CD14-positive monocyte (primary cell): Measurements from ENCODE around the gene NPL. TPM values are rescaled to one million over a fixed set of nuclear protein-coding genes. Genes with fewer than 3 reads are reported as not detected.

Experiments used
- DNase-seq, 3 donors: peaks; one replicate each; pipeline ENCODE4 v3.0.0-alpha.2; 2011 to 2022
- H2AFZ ChIP-seq: 2 replicates; pipeline ENCODE4 v1.6.0; 2012; ENCODE audit warnings: mild to moderate bottlenecking, low read depth, low read length, inconsistent platforms; ENCODE audit not compliant: insufficient read depth, poor library complexity, severe bottlenecking
- H3K27ac ChIP-seq, 2 donors: 1 replicate in 1 of 2; 2 replicates in 1 of 2; pipeline ENCODE4 v1.5.1; 2012 to 2013; ENCODE audit warnings: low read length in 2 of 2, control low read depth in 1 of 2, inconsistent platforms in 1 of 2, low read depth in 1 of 2, mild to moderate bottlenecking in 1 of 2
- H3K27me3 ChIP-seq, 2 donors: one replicate each; pipeline versions ENCODE4 v1.6.0 to v1.6.1; 2011 to 2013; ENCODE audit warnings: low read length in 2 of 2; ENCODE audit not compliant: control insufficient read depth in 2 of 2, insufficient read depth in 2 of 2
- H3K36me3 ChIP-seq, 2 donors: replicated peaks in 1 of 2; 1 replicate in 1 of 2; 2 replicates in 1 of 2; pipeline versions ENCODE4 v1.5.1 to v1.6.1; 2012 to 2013; ENCODE audit warnings: low read length in 2 of 2, control low read depth in 1 of 2, inconsistent platforms in 1 of 2, mild to moderate bottlenecking in 1 of 2; ENCODE audit not compliant: insufficient read depth in 2 of 2, control insufficient read depth in 1 of 2
- H3K4me1 ChIP-seq, 2 donors: 1 replicate in 1 of 2; 2 replicates in 1 of 2; pipeline versions ENCODE4 v1.5.1 to v1.6.1; 2012 to 2013; ENCODE audit warnings: low read length in 2 of 2, control low read depth in 1 of 2, inconsistent platforms in 1 of 2, mild to moderate bottlenecking in 1 of 2, moderate library complexity in 1 of 2; ENCODE audit not compliant: insufficient read depth in 2 of 2, control insufficient read depth in 1 of 2
- H3K4me2 ChIP-seq: replicated peaks from 2 replicates; pipeline ENCODE3; 2012; ENCODE audit warnings: low read length, moderate library complexity, mild to moderate bottlenecking; ENCODE audit not compliant: poor library complexity, severe bottlenecking; ENCODE audit errors: extremely low read depth
- H3K4me3 ChIP-seq, 3 experiments: fragments of 200-600 bp in 1 of 3; sonication (generic) in 1 of 3; replicated peaks in 1 of 3; 1 replicate in 2 of 3; 2 replicates in 1 of 3; pipeline ENCODE4 v1.5.1; 2011 to 2013; ENCODE audit warnings: low read length in 3 of 3, mild to moderate bottlenecking in 3 of 3, control low read depth in 2 of 3, low read depth in 2 of 3, inconsistent platforms in 1 of 3, moderate library complexity in 1 of 3
- H3K79me2 ChIP-seq: 2 replicates; pipeline ENCODE4 v1.6.0; 2012; ENCODE audit warnings: mild to moderate bottlenecking, control low read depth, inconsistent platforms, low read length, moderate library complexity; ENCODE audit not compliant: insufficient read depth
- H3K9ac ChIP-seq: 2 replicates; pipeline ENCODE4 v1.6.0; 2017; ENCODE audit warnings: low read length, mild to moderate bottlenecking; ENCODE audit not compliant: insufficient read depth, poor library complexity, severe bottlenecking
- H3K9me3 ChIP-seq, 2 donors: replicated peaks in 1 of 2; 1 replicate in 1 of 2; 2 replicates in 1 of 2; pipeline versions ENCODE4 v1.5.1 to v1.6.1; 2012 to 2013; ENCODE audit warnings: low read length in 2 of 2, control low read depth in 1 of 2; ENCODE audit not compliant: control insufficient read depth in 1 of 2, insufficient read depth in 1 of 2
- H4K20me1 ChIP-seq: 2 replicates; pipeline ENCODE4 v1.6.0; 2012; ENCODE audit warnings: mild to moderate bottlenecking, low read length, control low read depth, moderate library complexity; ENCODE audit not compliant: insufficient read depth
- H3K27ac Mint-ChIP-seq, 7 donors: one replicate each; pipeline ENCODE4 v1.8.0; 2020; ENCODE audit warnings: mild to moderate bottlenecking in 7 of 7, mixed read lengths in 7 of 7, moderate library complexity in 6 of 7, inconsistent platforms in 2 of 7
- H3K27me3 Mint-ChIP-seq, 3 donors: one replicate each; pipeline ENCODE4 v1.8.0; 2021 to 2022; ENCODE audit warnings: low read depth in 3 of 3, mild to moderate bottlenecking in 3 of 3, mixed read lengths in 3 of 3, moderate library complexity in 3 of 3, inconsistent platforms in 1 of 3
- H3K36me3 Mint-ChIP-seq, 2 donors: one replicate each; pipeline ENCODE4 v1.8.0; 2020; ENCODE audit warnings: mixed read lengths in 2 of 2, inconsistent platforms in 1 of 2, mild to moderate bottlenecking in 1 of 2
- H3K4me1 Mint-ChIP-seq: one replicate; pipeline ENCODE4 v1.8.0; 2020; ENCODE audit warnings: mild to moderate bottlenecking, mixed read lengths
- H3K4me3 Mint-ChIP-seq, 2 donors: one replicate each; pipeline ENCODE4 v1.8.0; 2020; ENCODE audit warnings: mild to moderate bottlenecking in 2 of 2, mixed read lengths in 2 of 2, moderate library complexity in 1 of 2
- H3K9me3 Mint-ChIP-seq, 7 donors: one replicate each; pipeline ENCODE4 v1.8.0; 2020 to 2022; ENCODE audit warnings: mixed read lengths in 7 of 7, mild to moderate bottlenecking in 6 of 7, moderate library complexity in 6 of 7, inconsistent platforms in 2 of 7
- WGBS: methylation state at CpG from one replicate; pipeline ENCODE4 v1.1.5; 2013; ENCODE audit warnings: missing lambda C conversion rate; ENCODE audit not compliant: insufficient coverage; 5-methylcytosine and 5-hydroxymethylcytosine counted together
- intact Hi-C, 2 donors: fragments of 100-400 bp; cut with micrococcal nuclease; formaldehyde crosslinking; loops; one replicate each; pipeline versions ENCODE4 v1.15.0 to v1.15.1; 2023
- polyA plus RNA-seq, 3 donors: library from polyadenylated mRNA; depleted of rRNA in 1 of 3; unstranded in 2 of 3; stranded (reverse) in 1 of 3; fragments of 300-500 nt in 2 of 3; fragments of >200 nt in 1 of 3; fragmentation: Illumina TruSeq in 2 of 3; gene quantifications; 1 replicate in 2 of 3; 2 replicates in 1 of 3; pipeline ENCODE4 v1.2.3, GENCODE V29; 2012 to 2021
- TF ChIP-seq, protein P1 (sequence below): fragments of 200-600 bp; IDR thresholded peaks from one replicate; pipeline ENCODE4 v1.8.0; 2022; ENCODE audit warnings: antibody characterized with exemption, mild to moderate bottlenecking

Gene NPL
- polyA plus RNA-seq, 3 donors: 56.6 to 127 (median 127) TPM

DNA sequence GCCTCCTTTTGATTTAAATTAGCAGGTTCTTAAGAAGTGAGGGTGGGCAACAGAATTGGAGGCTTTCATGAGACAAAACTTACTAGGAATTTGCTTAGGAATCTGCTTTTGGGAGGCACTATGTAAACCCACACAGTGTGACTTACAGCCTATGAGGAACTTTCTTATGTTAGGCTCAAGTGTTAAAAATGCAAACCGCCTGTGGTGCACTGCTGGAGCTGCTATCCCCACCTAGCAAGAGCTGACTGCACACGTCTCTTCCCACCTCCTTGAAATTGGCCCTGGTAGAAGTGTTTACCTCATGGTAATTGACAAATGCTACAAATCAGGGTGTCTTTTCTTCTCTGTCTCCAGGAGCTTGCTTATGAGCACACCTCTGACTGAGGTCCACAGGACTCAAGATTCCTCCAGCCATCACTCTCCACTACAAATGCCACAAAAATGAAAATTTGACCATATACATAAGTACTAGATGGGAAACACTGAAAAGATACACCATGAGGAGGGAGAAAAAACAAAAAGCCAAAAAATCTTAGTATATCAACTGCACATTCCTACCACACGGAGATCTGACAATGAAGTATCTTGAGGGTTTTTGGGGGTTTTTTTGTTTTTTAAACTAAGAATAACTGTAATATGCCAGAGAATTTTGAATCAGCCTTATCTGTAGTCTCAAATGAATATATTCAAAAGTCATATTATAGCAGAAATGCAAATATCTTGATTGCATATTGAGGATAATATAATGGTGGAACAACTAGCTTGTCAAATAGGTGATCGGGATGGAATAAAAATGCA, 18.2 kb upstream of the NPL start:
- Histone ChIP-seq H3K9ac (no peak overlapping the region), H3K36me3 (no peaks in the 10 kb centered on the region), H3K9me3 (no peaks in the 10 kb centered on the region), H3K4me3 (no peak overlapping the region), H3K27ac (no peak overlapping the region), H2AFZ (no peak overlapping the region), H3K4me2 (no peak overlapping the region), H3K27me3 (peaks cover 0 to 2% of the 10 kb centered on the region in 2 donors), H4K20me1 (no peaks in the 10 kb centered on the region), H3K4me1 (no peaks in the 10 kb centered on the region), H3K79me2 (no peaks in the 10 kb centered on the region)
- Mint-ChIP-seq H3K27ac (no peak overlapping the region), H3K27me3 (peaks cover 7 to 22% (median 9%) of the 10 kb centered on the region in 3 donors), H3K4me3 (no peak overlapping the region), H3K4me1 (peaks cover 2% of the 10 kb centered on the region), H3K9me3 (peaks cover 0 to 5% (median 0%) of the 10 kb centered on the region in 7 donors), H3K36me3 (no peaks in the 10 kb centered on the region)
- TF ChIP-seq, protein P1, sequence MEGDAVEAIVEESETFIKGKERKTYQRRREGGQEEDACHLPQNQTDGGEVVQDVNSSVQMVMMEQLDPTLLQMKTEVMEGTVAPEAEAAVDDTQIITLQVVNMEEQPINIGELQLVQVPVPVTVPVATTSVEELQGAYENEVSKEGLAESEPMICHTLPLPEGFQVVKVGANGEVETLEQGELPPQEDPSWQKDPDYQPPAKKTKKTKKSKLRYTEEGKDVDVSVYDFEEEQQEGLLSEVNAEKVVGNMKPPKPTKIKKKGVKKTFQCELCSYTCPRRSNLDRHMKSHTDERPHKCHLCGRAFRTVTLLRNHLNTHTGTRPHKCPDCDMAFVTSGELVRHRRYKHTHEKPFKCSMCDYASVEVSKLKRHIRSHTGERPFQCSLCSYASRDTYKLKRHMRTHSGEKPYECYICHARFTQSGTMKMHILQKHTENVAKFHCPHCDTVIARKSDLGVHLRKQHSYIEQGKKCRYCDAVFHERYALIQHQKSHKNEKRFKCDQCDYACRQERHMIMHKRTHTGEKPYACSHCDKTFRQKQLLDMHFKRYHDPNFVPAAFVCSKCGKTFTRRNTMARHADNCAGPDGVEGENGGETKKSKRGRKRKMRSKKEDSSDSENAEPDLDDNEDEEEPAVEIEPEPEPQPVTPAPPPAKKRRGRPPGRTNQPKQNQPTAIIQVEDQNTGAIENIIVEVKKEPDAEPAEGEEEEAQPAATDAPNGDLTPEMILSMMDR: no peak
- WGBS: 100% methylated on average over 2 of the region's 4 CpGs
- no peak for DNase-seq
- intact Hi-C loops: no loop called here

GRCh38 chr1:182777386-182777785, 12.2 kb upstream of the NPL start:
- Histone ChIP-seq H2AFZ (no peak overlapping the region), H3K36me3 (no peaks in the 10 kb centered on the region), H3K4me3 (no peak overlapping the region), H3K9ac (no peak overlapping the region), H3K27ac (no peak overlapping the region), H3K79me2 (no peaks in the 10 kb centered on the region), H4K20me1 (no peaks in the 10 kb centered on the region), H3K4me1 (no peaks in the 10 kb centered on the region), H3K27me3 (peaks cover 0 to 2% of the 10 kb centered on the region in 2 donors), H3K9me3 (no peaks in the 10 kb centered on the region), H3K4me2 (no peak overlapping the region)
- Mint-ChIP-seq H3K4me1 (peaks cover 5% of the 10 kb centered on the region), H3K4me3 (no peak overlapping the region), H3K27ac (no peak overlapping the region), H3K9me3 (peaks cover 0 to 5% (median 0%) of the 10 kb centered on the region in 7 donors), H3K36me3 (no peaks in the 10 kb centered on the region), H3K27me3 (peaks cover 2 to 13% (median 5%) of the 10 kb centered on the region in 3 donors)
- intact Hi-C loops: no loop called here
- TF ChIP-seq, protein P1: no peak
- no peak for DNase-seq
